ENCODE data around the gene HECTD3.
"Not testable (repeated sequence)": the region's sequence is repeated elsewhere in the genome, so short reads cannot be mapped to it uniquely, and the experiment has no call there.

- TF ChIP-seq, protein P1, sequence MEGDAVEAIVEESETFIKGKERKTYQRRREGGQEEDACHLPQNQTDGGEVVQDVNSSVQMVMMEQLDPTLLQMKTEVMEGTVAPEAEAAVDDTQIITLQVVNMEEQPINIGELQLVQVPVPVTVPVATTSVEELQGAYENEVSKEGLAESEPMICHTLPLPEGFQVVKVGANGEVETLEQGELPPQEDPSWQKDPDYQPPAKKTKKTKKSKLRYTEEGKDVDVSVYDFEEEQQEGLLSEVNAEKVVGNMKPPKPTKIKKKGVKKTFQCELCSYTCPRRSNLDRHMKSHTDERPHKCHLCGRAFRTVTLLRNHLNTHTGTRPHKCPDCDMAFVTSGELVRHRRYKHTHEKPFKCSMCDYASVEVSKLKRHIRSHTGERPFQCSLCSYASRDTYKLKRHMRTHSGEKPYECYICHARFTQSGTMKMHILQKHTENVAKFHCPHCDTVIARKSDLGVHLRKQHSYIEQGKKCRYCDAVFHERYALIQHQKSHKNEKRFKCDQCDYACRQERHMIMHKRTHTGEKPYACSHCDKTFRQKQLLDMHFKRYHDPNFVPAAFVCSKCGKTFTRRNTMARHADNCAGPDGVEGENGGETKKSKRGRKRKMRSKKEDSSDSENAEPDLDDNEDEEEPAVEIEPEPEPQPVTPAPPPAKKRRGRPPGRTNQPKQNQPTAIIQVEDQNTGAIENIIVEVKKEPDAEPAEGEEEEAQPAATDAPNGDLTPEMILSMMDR (conservative IDR thresholded peaks at IDR 0.05 in 1 of 2, IDR thresholded peaks at IDR 0.05 in 1 of 2; ENCODE audit: extremely low read depth in 1 of 2, insufficient read depth in 1 of 2, low read depth in 1 of 2, low read length in 2 of 2) = not testable (repeated sequence)
- not testable (repeated sequence) for TF ChIP-seq EZH2 (IDR thresholded peaks at IDR 0.05; ENCODE audit: borderline replicate concordance, low read length)
These were observed 55.0 kb downstream of the HECTD3 start for GRCh38 chr1:44956077-44956476.

All from mammary epithelial cell (primary cell).